WI38 (cell line): ENCODE results near the gene FAM193A.
"Not testable (repeated sequence)": the region's sequence is repeated elsewhere in the genome, so short reads cannot be mapped to it uniquely, and the experiment has no call there.

Source experiments
- H3K4me3 ChIP-seq: 2 replicates; pipeline ENCODE4 v1.5.1; 2011; ENCODE audit warnings: low read depth, mild to moderate bottlenecking, control low read depth, low read length
- TF ChIP-seq, protein P1 (sequence below): IDR thresholded peaks from 2 replicates; pipeline ENCODE4 v1.5.1; 2012; ENCODE audit warnings: low read depth, mild to moderate bottlenecking, control low read depth, low read length

The FAM193A gene

DNA sequence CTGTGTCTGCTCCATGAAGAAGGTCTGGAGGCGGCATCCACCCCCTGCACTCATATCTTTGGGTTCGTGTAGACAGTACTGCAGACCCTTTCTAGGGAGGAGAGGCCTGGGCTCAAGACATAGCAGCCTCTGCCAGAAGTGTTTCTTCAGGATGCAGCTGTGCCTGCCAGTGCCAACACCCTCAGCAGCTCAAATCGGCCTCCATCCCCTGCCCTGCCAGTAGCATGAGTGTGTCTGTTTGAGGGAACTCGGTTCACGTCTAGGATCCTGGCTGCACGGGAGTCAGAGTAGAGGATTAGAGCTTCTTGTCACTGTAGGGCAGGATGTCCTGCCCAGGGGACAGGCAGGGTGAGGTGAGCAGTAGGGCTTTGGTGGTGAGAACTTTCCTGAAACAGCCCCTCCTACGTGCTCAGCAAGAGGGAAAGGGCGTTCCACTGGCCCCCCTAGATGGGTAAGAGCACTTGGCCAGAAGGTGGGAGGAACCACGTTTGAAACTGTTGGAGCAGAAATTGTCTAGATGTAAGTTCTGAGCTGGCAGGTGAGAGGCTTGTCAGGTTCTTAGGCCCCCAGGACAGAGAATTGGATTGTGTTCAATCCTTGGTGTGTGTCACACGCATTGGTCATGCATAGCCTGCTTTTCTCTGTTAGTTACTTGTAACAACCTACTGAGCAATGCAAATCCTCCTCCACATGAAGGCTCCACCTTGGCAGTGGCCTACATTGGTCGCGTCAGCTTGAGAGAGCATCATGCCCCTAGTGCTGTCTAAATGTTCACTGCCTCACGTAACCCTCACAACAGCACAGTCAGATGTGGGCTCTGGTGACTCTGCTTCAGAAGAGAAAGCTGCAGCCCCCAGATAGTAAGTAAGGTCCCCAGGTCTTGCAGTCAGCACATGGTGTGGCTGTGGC, 25.8 kb upstream of the FAM193A start:
- H3K4me3 ChIP-seq, result no peak overlapping the region
- TF ChIP-seq, protein P1, sequence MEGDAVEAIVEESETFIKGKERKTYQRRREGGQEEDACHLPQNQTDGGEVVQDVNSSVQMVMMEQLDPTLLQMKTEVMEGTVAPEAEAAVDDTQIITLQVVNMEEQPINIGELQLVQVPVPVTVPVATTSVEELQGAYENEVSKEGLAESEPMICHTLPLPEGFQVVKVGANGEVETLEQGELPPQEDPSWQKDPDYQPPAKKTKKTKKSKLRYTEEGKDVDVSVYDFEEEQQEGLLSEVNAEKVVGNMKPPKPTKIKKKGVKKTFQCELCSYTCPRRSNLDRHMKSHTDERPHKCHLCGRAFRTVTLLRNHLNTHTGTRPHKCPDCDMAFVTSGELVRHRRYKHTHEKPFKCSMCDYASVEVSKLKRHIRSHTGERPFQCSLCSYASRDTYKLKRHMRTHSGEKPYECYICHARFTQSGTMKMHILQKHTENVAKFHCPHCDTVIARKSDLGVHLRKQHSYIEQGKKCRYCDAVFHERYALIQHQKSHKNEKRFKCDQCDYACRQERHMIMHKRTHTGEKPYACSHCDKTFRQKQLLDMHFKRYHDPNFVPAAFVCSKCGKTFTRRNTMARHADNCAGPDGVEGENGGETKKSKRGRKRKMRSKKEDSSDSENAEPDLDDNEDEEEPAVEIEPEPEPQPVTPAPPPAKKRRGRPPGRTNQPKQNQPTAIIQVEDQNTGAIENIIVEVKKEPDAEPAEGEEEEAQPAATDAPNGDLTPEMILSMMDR, result no peak

DNA sequence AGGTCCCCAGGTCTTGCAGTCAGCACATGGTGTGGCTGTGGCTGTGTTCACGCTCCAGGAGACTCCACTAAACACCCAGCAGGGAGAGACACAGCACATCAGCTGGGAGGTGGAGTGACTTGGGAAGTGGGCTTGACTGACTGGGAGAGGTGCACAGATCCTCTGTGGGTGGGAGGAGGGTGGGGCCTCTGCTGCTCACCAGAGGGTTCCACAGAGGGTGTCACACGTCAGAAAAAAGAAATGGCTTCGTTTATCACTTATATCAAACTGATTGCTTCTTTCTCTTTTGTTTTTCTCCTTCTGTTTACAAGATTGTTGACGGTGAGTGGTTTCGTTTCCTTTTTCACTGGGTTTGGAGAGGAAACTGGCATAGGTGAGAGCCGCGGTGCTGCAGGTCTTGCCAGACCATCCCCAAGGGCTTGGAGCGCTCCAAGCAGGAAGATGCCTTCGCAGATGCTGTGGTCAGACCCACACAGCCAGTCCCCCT, 24.8 kb upstream of the FAM193A start:
- TF ChIP-seq, protein P1, result no peak
- H3K4me3 ChIP-seq, result no peak overlapping the region

- TF ChIP-seq, protein P1, result no peak
- no peak overlapping the region for H3K4me3 ChIP-seq
Observed at GRCh38 chr4:2512396-2513135, 23.9 kb upstream of the FAM193A start.

GRCh38 chr4:2514193-2514592, 22.3 kb upstream of the FAM193A start:
- H3K4me3 ChIP-seq, result not testable (repeated sequence)

DNA sequence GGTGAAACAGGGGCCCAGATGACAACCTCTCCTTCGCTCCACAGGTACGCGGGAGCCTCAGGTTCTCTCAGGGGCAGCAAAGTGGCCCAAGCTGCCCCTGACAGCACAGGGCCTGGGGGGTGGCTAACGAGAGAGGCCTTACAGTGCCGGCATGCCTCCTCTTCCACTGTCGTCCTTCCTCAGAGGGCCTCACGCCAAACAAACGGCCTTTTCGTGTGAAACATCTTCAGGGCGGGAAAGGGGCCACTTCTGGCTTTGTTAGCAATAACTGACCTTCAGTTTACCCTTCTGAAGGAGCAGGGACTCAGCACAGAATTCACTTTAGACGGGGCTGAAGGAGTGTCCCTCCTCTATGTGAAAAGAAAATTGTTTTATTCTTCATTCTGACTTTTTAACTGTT, 21.5 kb upstream of the FAM193A start:
- not testable (repeated sequence) for H3K4me3 ChIP-seq

GRCh38 chr4:2515830-2516550, 20.5 kb upstream of the FAM193A start:
- no peak overlapping the region for H3K4me3 ChIP-seq
- TF ChIP-seq, protein P1, result no peak

DNA sequence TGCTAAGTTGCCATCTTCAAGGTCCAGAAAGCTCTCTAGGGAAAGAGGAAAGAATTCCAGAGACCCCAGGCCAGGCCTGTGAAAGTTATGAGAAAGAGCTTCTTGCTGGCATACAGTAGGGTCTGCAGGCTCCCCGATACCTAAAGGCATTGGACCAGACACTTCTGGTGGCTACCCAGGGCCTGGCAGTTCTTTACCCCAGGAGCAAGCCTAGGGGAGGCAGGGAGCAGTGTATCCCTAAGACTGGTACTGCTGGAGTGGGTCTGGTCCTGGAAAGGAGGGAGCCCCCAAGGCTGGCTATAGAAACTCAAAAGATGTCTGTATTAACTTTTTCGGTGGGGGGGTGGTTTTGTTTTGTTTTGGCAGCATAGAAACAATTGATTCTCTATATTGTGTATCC, 19.8 kb upstream of the FAM193A start:
- no peak overlapping the region for H3K4me3 ChIP-seq
- TF ChIP-seq, protein P1, result no peak

- TF ChIP-seq, protein P1, result no peak
- no peak overlapping the region for H3K4me3 ChIP-seq
Observed at GRCh38 chr4:2526559-2526958, 9.9 kb upstream of the FAM193A start.
